ENCODE measurements around the gene SMIM14. TPM values are rescaled to one million over a fixed set of nuclear protein-coding genes. Genes with fewer than 3 reads are reported as not detected.
"Not testable (repeated sequence)": the region's sequence is repeated elsewhere in the genome, so short reads cannot be mapped to it uniquely, and the experiment has no call there.

The SMIM14 gene
- total RNA-seq, 2 experiments from 2014 or later, result 4.4 to 5.2 TPM

DNA sequence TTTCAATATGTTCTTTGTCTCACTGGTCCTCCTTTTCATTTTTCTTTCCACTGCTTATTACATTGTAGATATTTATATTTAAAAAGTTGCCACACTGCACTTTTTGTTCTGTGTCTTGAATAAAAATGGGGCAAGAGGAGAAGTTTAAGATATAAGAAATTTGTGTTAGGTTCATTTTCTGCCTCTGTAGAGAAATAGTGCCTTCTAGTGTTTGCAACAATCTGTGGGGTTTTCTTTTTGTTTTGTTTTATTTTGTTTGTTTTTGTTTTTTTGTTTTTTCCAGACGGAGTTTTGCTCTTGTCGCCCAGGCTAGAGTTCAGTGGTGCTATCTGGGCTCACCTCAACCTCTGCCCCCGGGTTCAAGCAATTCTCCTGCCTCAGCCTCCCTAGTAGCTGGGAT, 20.1 kb upstream of the SMIM14 start:
- Mint-ChIP-seq H3K27me3 (no peaks in the 10 kb centered on the region), H3K27ac (no peak overlapping the region), H3K4me1 (peaks cover 9% of the 10 kb centered on the region), H3K36me3 (ENCODE audit: low read depth) (peaks cover 1% of the 10 kb centered on the region), H3K4me3 (no peak overlapping the region), H3K9me3 (no peaks in the 10 kb centered on the region)
- CTCF ChIA-PET, result interaction anchor here (0.7 kb wide), 1 partner anchor 214 kb away, joined by 3 read pairs; no protein-coding TSS in a partner anchor
- POLR2A ChIA-PET, result no interaction called here
- DNase-seq, result no peak

GRCh38 chr4:39657465-39657864, 18.8 kb upstream of the SMIM14 start:
- no peak overlapping the region for H3K27ac Mint-ChIP-seq
- no peak for DNase-seq
- H3K4me1 Mint-ChIP-seq, result peaks cover 9% of the 10 kb centered on the region
- peaks cover 1% of the 10 kb centered on the region for H3K36me3 Mint-ChIP-seq (ENCODE audit: low read depth)
- CTCF ChIA-PET, result interaction anchor here (0.6 kb wide), 2 partner anchors 118 to 183 kb away, joined by 3 to 4 read pairs; no protein-coding TSS in a partner anchor
- POLR2A ChIA-PET, result no interaction called here
- H3K9me3 Mint-ChIP-seq, result no peaks in the 10 kb centered on the region
- no peak overlapping the region for H3K4me3 Mint-ChIP-seq
- H3K27me3 Mint-ChIP-seq, result no peaks in the 10 kb centered on the region

DNA sequence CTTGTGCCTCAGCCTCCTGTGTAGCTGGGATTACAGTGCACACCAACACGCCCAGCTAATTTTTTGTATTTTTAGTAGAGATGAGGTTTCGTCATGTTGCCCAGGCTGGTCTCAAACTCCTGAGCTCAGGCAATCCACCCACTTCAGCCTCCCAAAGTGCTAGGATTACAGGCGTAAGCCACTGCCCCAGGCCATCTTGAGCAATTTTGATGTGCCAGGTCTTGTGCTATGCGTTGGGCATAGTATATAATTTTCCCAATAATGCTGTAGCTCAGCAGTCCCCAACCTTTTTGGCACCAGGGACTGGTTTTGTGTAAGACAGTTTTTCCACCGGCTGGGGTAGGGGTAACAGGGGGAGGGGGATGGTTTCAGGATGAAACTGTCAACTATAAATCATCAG, 18.0 kb upstream of the SMIM14 start:
- not testable (repeated sequence) for DNase-seq; H3K36me3 Mint-ChIP-seq (ENCODE audit: low read depth); H3K27ac Mint-ChIP-seq; H3K4me3 Mint-ChIP-seq; H3K9me3 Mint-ChIP-seq; H3K27me3 Mint-ChIP-seq; H3K4me1 Mint-ChIP-seq
- CTCF ChIA-PET, result interaction anchor here (1.7 kb wide), 1 partner anchor 10 kb away, joined by 4 read pairs; no protein-coding TSS in a partner anchor
- POLR2A ChIA-PET, result interaction anchor here (0.6 kb wide), 1 partner anchor 308 kb away, joined by 6 read pairs; no protein-coding TSS in a partner anchor

DNA sequence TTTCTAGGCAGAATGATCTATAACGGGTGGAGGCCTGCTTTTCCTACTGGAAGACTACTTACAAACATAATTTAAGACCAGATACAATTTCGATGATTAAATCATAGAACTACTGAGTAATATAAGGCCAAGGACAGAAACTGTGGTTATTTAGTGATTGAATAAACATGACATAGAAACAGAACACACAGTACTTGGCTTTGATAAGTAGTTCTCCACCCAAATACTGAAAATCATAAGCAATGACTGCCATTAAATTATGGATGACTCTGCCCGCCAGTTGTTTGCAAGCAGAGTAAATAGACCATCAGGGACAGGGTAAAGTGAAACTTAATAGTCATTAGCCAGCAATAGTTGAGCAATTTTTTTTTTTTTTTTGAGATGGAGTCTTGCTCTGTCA, 17.2 kb upstream of the SMIM14 start:
- Mint-ChIP-seq H3K9me3 (no peaks in the 10 kb centered on the region), H3K36me3 (ENCODE audit: low read depth) (peaks cover 1% of the 10 kb centered on the region), H3K4me1 (peaks cover 9% of the 10 kb centered on the region), H3K27ac (no peak overlapping the region), H3K4me3 (no peak overlapping the region), H3K27me3 (no peaks in the 10 kb centered on the region)
- ChIA-PET CTCF (interaction anchor here (0.6 to 1.7 kb wide), 2 partner anchors 10 to 474 kb away, joined by 3 to 4 read pairs; no protein-coding TSS in a partner anchor), POLR2A (interaction anchor here (0.6 kb wide), 1 partner anchor 309 kb away, joined by 6 read pairs; no protein-coding TSS in a partner anchor)
- no peak for DNase-seq

DNA sequence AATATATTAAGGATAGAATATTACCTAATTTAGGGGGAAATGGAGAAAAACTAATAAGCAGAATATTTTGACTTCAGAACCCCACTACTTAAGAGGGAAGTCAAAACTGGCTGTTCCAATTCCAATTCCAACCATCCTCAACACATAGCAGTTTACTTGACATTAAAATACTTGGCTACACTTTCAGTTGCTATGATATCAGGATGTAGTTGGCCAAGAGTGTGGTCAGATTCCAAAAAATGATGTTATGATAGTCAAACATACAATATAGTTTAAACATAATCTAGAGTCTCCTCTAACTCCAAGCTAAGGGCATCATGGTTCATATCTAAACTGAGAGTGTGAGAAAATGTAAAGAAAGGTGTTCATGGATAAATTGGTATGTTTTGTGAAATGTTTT, 16.5 kb upstream of the SMIM14 start:
- H3K9me3 Mint-ChIP-seq, result no peaks in the 10 kb centered on the region
- ChIA-PET POLR2A (no interaction called here), CTCF (interaction anchor here (1.7 kb wide), 1 partner anchor 9 kb away, joined by 4 read pairs; no protein-coding TSS in a partner anchor)
- peaks cover 1% of the 10 kb centered on the region for H3K36me3 Mint-ChIP-seq (ENCODE audit: low read depth)
- no peak overlapping the region for H3K4me3 Mint-ChIP-seq
- H3K27ac Mint-ChIP-seq, result no peak overlapping the region
- no peak for DNase-seq
- H3K27me3 Mint-ChIP-seq, result no peaks in the 10 kb centered on the region
- H3K4me1 Mint-ChIP-seq, result peaks cover 9% of the 10 kb centered on the region

- POLR2A ChIA-PET; H3K36me3 Mint-ChIP-seq (ENCODE audit: low read depth): not testable (repeated sequence)
These were observed 12.9 kb upstream of the SMIM14 start for GRCh38 chr4:39651586-39651985.

GRCh38 chr4:39649639-39650265, 11.1 kb upstream of the SMIM14 start:
- CTCF ChIA-PET, result interaction anchor here (1.4 kb wide), 1 partner anchor 10 kb away, joined by 3 read pairs; no protein-coding TSS in a partner anchor
- H3K4me3 Mint-ChIP-seq, result no peak overlapping the region
- peaks cover 1% of the 10 kb centered on the region for H3K36me3 Mint-ChIP-seq (ENCODE audit: low read depth)
- POLR2A ChIA-PET, result interaction anchor here (0.7 kb wide), 1 partner anchor 9 kb away, joined by 3 read pairs; no protein-coding TSS in a partner anchor
- no peaks in the 10 kb centered on the region for H3K27me3 Mint-ChIP-seq
- DNase-seq, result no peak
- no peaks in the 10 kb centered on the region for H3K4me1 Mint-ChIP-seq
- no peak overlapping the region for H3K27ac Mint-ChIP-seq
- H3K9me3 Mint-ChIP-seq, result no peaks in the 10 kb centered on the region

More at GRCh38 chr4:39651586-39651985, 12.9 kb upstream of the SMIM14 start:
- H3K4me1 Mint-ChIP-seq, H3K27ac Mint-ChIP-seq, H3K9me3 Mint-ChIP-seq, H3K4me3 Mint-ChIP-seq, H3K27me3 Mint-ChIP-seq, DNase-seq: not testable (repeated sequence)
- CTCF ChIA-PET, result interaction anchor here (1.8 kb wide), 1 partner anchor 11 kb away, joined by 6 read pairs; no protein-coding TSS in a partner anchor

GRCh38 chr4:39648827-39649558, 10.3 kb upstream of the SMIM14 start:
- H3K9me3 Mint-ChIP-seq, result no peaks in the 10 kb centered on the region
- H3K36me3 Mint-ChIP-seq (ENCODE audit: low read depth), result no peaks in the 10 kb centered on the region
- no peaks in the 10 kb centered on the region for H3K4me1 Mint-ChIP-seq
- no peak for DNase-seq
- CTCF ChIA-PET, result interaction anchor here (1.4 kb wide), 1 partner anchor 9 kb away, joined by 3 read pairs; no protein-coding TSS in a partner anchor
- H3K27ac Mint-ChIP-seq, result no peak overlapping the region
- no peaks in the 10 kb centered on the region for H3K27me3 Mint-ChIP-seq
- POLR2A ChIA-PET, result interaction anchor here (0.7 kb wide), 1 partner anchor 9 kb away, joined by 3 read pairs; no protein-coding TSS in a partner anchor
- H3K4me3 Mint-ChIP-seq, result no peak overlapping the region

GRCh38 chr4:39648213-39648612, 9.5 kb upstream of the SMIM14 start:
- H3K9me3 Mint-ChIP-seq, result no peaks in the 10 kb centered on the region
- no peak overlapping the region for H3K4me3 Mint-ChIP-seq
- H3K36me3 Mint-ChIP-seq (ENCODE audit: low read depth), result no peaks in the 10 kb centered on the region
- no peaks in the 10 kb centered on the region for H3K27me3 Mint-ChIP-seq
- CTCF ChIA-PET, result no interaction called here
- no peak overlapping the region for H3K27ac Mint-ChIP-seq
- DNase-seq, result no peak
- H3K4me1 Mint-ChIP-seq, result no peaks in the 10 kb centered on the region
- POLR2A ChIA-PET, result no interaction called here

DNA sequence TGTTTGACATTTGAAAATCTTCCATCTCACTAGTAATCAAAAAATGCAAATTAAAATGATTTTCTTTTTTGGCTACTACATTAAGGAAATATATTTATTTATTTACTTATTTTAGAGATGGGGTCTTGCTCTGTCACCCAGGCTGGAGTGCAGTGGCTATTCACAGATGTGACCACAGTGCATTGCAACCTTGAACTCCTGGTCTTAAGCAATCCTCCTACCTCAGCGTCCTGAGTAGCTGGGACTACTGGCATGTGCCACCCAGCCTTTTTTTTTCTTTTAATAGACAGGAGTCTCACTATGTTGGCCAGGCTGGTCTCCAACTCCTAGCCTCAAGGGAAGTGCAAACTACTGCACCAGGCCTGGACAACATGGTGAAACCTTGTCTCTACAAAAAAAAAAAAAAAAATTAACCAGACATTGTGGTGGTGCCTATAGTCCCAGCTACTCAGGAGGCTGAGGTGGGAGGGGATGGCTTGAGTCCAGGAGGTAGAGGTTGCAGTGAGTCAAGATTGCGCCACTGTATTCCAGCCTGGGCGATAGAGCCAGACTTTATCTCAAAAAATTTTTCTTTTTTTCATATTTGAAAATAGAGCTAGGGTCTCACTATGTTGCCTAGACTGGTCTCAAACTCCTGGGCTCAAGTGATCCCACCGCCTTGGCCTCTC, 4.4 kb upstream of the SMIM14 start:
- POLR2A ChIA-PET, result no interaction called here
- H3K36me3 Mint-ChIP-seq (ENCODE audit: low read depth), result no peaks in the 10 kb centered on the region
- CTCF ChIA-PET, result no interaction called here
- H3K27ac Mint-ChIP-seq, result no peak overlapping the region
- no peak for DNase-seq
- H3K4me3 Mint-ChIP-seq, result no peak overlapping the region
- H3K27me3 Mint-ChIP-seq, result no peaks in the 10 kb centered on the region
- H3K4me1 Mint-ChIP-seq, result peaks cover 20% of the 10 kb centered on the region
- H3K9me3 Mint-ChIP-seq, result no peaks in the 10 kb centered on the region

DNA sequence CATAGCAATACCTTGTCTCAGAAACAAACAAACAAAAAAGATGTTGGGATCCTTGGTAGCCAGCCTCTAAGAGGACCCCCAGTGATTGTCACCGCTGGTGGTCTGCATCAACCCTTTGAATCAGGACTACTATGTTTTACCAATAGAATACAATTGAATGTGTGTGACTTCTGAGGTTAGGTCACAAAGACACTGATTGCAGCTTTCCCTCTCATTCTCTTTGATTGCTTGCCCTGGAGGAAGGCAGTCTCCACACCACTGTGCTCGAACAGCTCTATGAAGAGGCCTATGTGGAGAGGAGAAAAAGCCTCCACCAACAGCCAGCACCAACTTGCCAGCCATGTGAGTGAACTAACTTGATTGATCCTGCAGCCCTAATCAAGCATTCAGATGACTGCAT, 2.8 kb upstream of the SMIM14 start:
- H3K4me3 Mint-ChIP-seq, result no peak overlapping the region
- no peak for DNase-seq
- H3K4me1 Mint-ChIP-seq, result peaks cover 33% of the 10 kb centered on the region
- CTCF ChIA-PET, result interaction anchor here (0.6 to 1.8 kb wide), 4 partner anchors 11 to 214 kb away, joined by 3 to 6 read pairs (median 3); no protein-coding TSS in a partner anchor
- no peaks in the 10 kb centered on the region for H3K27me3 Mint-ChIP-seq
- H3K9me3 Mint-ChIP-seq, result no peaks in the 10 kb centered on the region
- H3K36me3 Mint-ChIP-seq (ENCODE audit: low read depth), result no peaks in the 10 kb centered on the region
- POLR2A ChIA-PET, result no interaction called here
- no peak overlapping the region for H3K27ac Mint-ChIP-seq

- ChIA-PET CTCF (interaction anchor here (1.3 to 1.8 kb wide), 4 partner anchors 8 to 110 kb away, joined by 3 to 6 read pairs (median 4); partner anchors contain the start of gene UGDH), POLR2A (interaction anchor here (0.6 to 0.9 kb wide), 2 partner anchors 37 to 1409 kb away, joined by 3 read pairs; no protein-coding TSS in a partner anchor)
- no peaks in the 10 kb centered on the region for H3K9me3 Mint-ChIP-seq
- peak overlapping the region; percentile 91 for H3K4me3 Mint-ChIP-seq
- H3K27me3 Mint-ChIP-seq, result peaks cover 2% of the 10 kb centered on the region
- peak; percentile 27 for DNase-seq
- H3K27ac Mint-ChIP-seq, result peak overlapping the region; percentile 92
- H3K36me3 Mint-ChIP-seq (ENCODE audit: low read depth), result no peaks in the 10 kb centered on the region
- peaks cover 38% of the 10 kb centered on the region for H3K4me1 Mint-ChIP-seq
These were observed 895 bp downstream of the SMIM14 start for GRCh38 chr4:39637586-39638353.
